Hepatocyte (in vitro differentiated cells): ENCODE measurements around the gene PRKAG2. TPM values are rescaled to one million over a fixed set of nuclear protein-coding genes. Genes with fewer than 3 reads are reported as not detected.
"Not testable (repeated sequence)": the region's sequence is repeated elsewhere in the genome, so short reads cannot be mapped to it uniquely, and the experiment has no call there.

ENCODE experiments used
- DNase-seq: peaks from one replicate; pipeline ENCODE4 v3.0.0-alpha.2; 2016; ENCODE audit warnings: low spot score
- H2AFZ ChIP-seq: fragments of 200-600 bp; sonication (generic); 2 replicates; pipeline ENCODE4 v1.6.0; 2016; ENCODE audit warnings: antibody characterized with exemption, mild to moderate bottlenecking
- H3K27ac ChIP-seq: fragments of 200-600 bp; sonication (generic); 2 replicates; pipeline ENCODE4 v1.5.1; 2016; ENCODE audit warnings: mild to moderate bottlenecking
- H3K27me3 ChIP-seq: fragments of 200-600 bp; sonication (generic); 2 replicates; pipeline ENCODE4 v1.6.1; 2016
- H3K36me3 ChIP-seq: fragments of 200-600 bp; sonication (generic); replicated peaks from 2 replicates; pipeline ENCODE4 v1.5.1; 2016; ENCODE audit warnings: low read depth; ENCODE audit not compliant: insufficient read depth
- H3K4me1 ChIP-seq: fragments of 200-600 bp; sonication (generic); 2 replicates; pipeline ENCODE4 v1.5.1; 2016; ENCODE audit warnings: mild to moderate bottlenecking, moderate library complexity; ENCODE audit not compliant: insufficient read depth
- H3K4me2 ChIP-seq: fragments of 200-600 bp; sonication (generic); 2 replicates; pipeline ENCODE4 v1.6.0; 2016
- H3K4me3 ChIP-seq: fragments of 200-600 bp; sonication (generic); 2 replicates; pipeline ENCODE4 v1.5.1; 2016; ENCODE audit warnings: mild to moderate bottlenecking
- H3K79me2 ChIP-seq: fragments of 200-600 bp; sonication (generic); 2 replicates; pipeline ENCODE4 v1.6.0; 2017; ENCODE audit warnings: mild to moderate bottlenecking
- H3K9me2 ChIP-seq: fragments of 200-600 bp; sonication (generic); replicated peaks from 2 replicates; pipeline ENCODE4 v1.6.0; 2017; ENCODE audit warnings: mild to moderate bottlenecking; ENCODE audit not compliant: insufficient read depth
- H3K9me3 ChIP-seq: fragments of 200-600 bp; sonication (generic); 2 replicates; pipeline ENCODE4 v1.5.1; 2016; ENCODE audit warnings: low read depth, mild to moderate bottlenecking
- H4K20me1 ChIP-seq: fragments of 200-600 bp; sonication (generic); 2 replicates; pipeline ENCODE4 v1.6.0; 2016; ENCODE audit warnings: mild to moderate bottlenecking; ENCODE audit not compliant: insufficient read depth, poor library complexity, severe bottlenecking
- EZH2 ChIP-seq: fragments of 200-600 bp; sonication (generic); IDR thresholded peaks from 2 replicates; pipeline ENCODE4 v1.6.1; 2016; ENCODE audit warnings: antibody characterized with exemption, mild to moderate bottlenecking, borderline replicate concordance
- EZH2phosphoT487 ChIP-seq: fragments of 200-600 bp; sonication (generic); IDR thresholded peaks from one replicate; pipeline ENCODE4 v1.6.1; 2018; ENCODE audit warnings: antibody characterized with exemption, mild to moderate bottlenecking, low read depth, moderate library complexity; ENCODE audit not compliant: unreplicated experiment, severe bottlenecking
- WGBS: methylation state at CpG from one replicate; pipeline ENCODE4 v1.1.6; 2016; ENCODE audit warnings: low lambda C conversion rate; ENCODE audit errors: missing lambda C conversion rate; 5-methylcytosine and 5-hydroxymethylcytosine counted together
- polyA plus RNA-seq: library from polyadenylated mRNA; unstranded; fragments of >200 nt; fragmentation: Nextera tagmentation; extraction: Ambion mirVana; gene quantifications from 2 replicates; pipeline ENCODE4 v1.2.1, GENCODE V29; 2016
- total RNA-seq: library from RNA; depleted of rRNA; stranded (reverse); fragments of >200 nt; gene quantifications from 2 replicates; pipeline ENCODE4 v1.2.3, GENCODE V29; 2014
- TF ChIP-seq, protein P1 (sequence below): fragments of 200-600 bp; sonication (generic); IDR thresholded peaks from 2 replicates; pipeline ENCODE4 v1.5.1; 2016; ENCODE audit warnings: antibody characterized with exemption, mild to moderate bottlenecking; ENCODE audit not compliant: poor library complexity

Gene PRKAG2
- total and polyA plus RNA-seq, 2 experiments from 2014 or later, result 17.8 to 23.4 TPM

GRCh38 chr7:151752037-151752436 is 124.9 kb downstream of the PRKAG2 start:
- TF ChIP-seq, protein P1, sequence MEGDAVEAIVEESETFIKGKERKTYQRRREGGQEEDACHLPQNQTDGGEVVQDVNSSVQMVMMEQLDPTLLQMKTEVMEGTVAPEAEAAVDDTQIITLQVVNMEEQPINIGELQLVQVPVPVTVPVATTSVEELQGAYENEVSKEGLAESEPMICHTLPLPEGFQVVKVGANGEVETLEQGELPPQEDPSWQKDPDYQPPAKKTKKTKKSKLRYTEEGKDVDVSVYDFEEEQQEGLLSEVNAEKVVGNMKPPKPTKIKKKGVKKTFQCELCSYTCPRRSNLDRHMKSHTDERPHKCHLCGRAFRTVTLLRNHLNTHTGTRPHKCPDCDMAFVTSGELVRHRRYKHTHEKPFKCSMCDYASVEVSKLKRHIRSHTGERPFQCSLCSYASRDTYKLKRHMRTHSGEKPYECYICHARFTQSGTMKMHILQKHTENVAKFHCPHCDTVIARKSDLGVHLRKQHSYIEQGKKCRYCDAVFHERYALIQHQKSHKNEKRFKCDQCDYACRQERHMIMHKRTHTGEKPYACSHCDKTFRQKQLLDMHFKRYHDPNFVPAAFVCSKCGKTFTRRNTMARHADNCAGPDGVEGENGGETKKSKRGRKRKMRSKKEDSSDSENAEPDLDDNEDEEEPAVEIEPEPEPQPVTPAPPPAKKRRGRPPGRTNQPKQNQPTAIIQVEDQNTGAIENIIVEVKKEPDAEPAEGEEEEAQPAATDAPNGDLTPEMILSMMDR, result no peak
- TF ChIP-seq EZH2, result no peak
- no peak for TF ChIP-seq EZH2phosphoT487
- peaks cover 12% of the 10 kb centered on the region for H3K4me1 ChIP-seq
- no peak overlapping the region for H3K4me3 ChIP-seq
- H3K79me2 ChIP-seq, result no peaks in the 10 kb centered on the region
- no peaks in the 10 kb centered on the region for H3K36me3 ChIP-seq
- WGBS, result 97% methylated on average over 8 of the region's 8 CpGs
- no peaks in the 10 kb centered on the region for H3K9me3 ChIP-seq
- H4K20me1 ChIP-seq, result no peaks in the 10 kb centered on the region
- no peak for DNase-seq
- H3K9me2 ChIP-seq, result no peaks in the 10 kb centered on the region
- no peak overlapping the region for H3K27ac ChIP-seq
- no peak overlapping the region for H2AFZ ChIP-seq
- no peaks in the 10 kb centered on the region for H3K27me3 ChIP-seq
- no peak overlapping the region for H3K4me2 ChIP-seq

GRCh38 chr7:151748733-151749132 is 128.2 kb downstream of the PRKAG2 start:
- H3K4me1 ChIP-seq, result peaks cover 15% of the 10 kb centered on the region
- H3K9me3 ChIP-seq, result no peaks in the 10 kb centered on the region
- 94% methylated on average over 15 of the region's 15 CpGs for WGBS
- no peaks in the 10 kb centered on the region for H3K9me2 ChIP-seq
- H3K79me2 ChIP-seq, result no peaks in the 10 kb centered on the region
- no peaks in the 10 kb centered on the region for H3K36me3 ChIP-seq
- no peaks in the 10 kb centered on the region for H4K20me1 ChIP-seq
- H3K4me3 ChIP-seq, result no peak overlapping the region
- no peak overlapping the region for H3K27ac ChIP-seq
- TF ChIP-seq EZH2 (no peak), EZH2phosphoT487 (no peak)
- TF ChIP-seq, protein P1, result no peak
- DNase-seq, result no peak
- H3K27me3 ChIP-seq, result no peaks in the 10 kb centered on the region
- no peak overlapping the region for H3K4me2 ChIP-seq
- H2AFZ ChIP-seq, result no peak overlapping the region

DNA sequence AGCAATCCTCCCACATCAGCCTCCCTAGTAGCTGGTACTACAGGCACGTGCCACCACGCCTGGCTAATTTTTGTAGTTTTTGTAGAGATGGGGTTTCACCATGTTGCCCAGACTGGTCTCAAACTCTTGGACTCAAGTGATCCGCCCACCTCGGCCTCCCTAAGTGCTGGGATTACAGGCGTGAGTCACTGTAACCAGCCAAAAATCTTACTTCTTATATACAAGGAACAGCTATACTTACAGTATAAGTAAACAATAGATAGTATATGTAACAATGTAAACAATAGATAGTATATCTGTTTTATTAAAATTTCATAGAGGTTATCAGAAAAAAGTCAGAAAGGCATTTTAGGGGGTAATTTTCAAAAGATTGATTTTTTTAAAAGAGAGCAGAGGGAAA is 128.9 kb downstream of the PRKAG2 start:
- WGBS, result 82% methylated on average over 5 of the region's 5 CpGs
- H3K27me3 ChIP-seq, H3K9me3 ChIP-seq, H2AFZ ChIP-seq, H3K79me2 ChIP-seq, H3K27ac ChIP-seq, H4K20me1 ChIP-seq, DNase-seq, H3K36me3 ChIP-seq, H3K4me3 ChIP-seq, H3K4me2 ChIP-seq, H3K9me2 ChIP-seq: not testable (repeated sequence)
- peaks cover 21% of the 10 kb centered on the region for H3K4me1 ChIP-seq

DNA sequence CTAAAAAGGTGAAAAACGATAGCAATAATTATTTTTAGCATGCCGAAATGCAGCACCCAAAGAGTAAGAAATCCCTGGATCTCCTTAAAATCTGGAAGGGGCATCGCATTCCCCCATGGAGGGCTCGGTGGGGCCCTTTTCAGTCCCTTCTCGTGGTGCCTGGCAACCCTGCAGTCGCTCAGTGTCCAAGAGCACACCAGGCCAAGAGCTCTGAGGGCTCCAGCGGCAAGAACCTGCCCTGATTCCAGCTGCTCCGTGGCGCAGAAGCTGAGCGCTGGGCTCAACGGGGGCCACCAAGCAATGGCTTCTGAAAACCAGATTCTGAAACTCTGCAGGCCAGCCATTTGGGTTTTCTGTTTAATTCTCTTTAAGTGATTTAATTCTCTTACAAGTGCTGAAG is 131.2 kb downstream of the PRKAG2 start:
- Histone ChIP-seq H2AFZ (no peak overlapping the region), H3K4me2 (no peak overlapping the region), H3K9me2 (no peaks in the 10 kb centered on the region), H3K27ac (peak overlapping the region; percentile 90), H4K20me1 (no peaks in the 10 kb centered on the region), H3K79me2 (no peaks in the 10 kb centered on the region), H3K36me3 (no peaks in the 10 kb centered on the region), H3K4me3 (no peak overlapping the region), H3K27me3 (no peaks in the 10 kb centered on the region), H3K9me3 (no peaks in the 10 kb centered on the region), H3K4me1 (peaks cover 22% of the 10 kb centered on the region)
- TF ChIP-seq, protein P1, result no peak
- TF ChIP-seq EZH2phosphoT487 (no peak), EZH2 (no peak)
- no peak for DNase-seq
- WGBS, result 90% methylated on average over 11 of the region's 11 CpGs
